Activated gamma-delta T cell treated with Interleukin-2 at 50 U/mL for 16 hours (primary cell): Measurements from ENCODE around the gene ACTR10.

Experiments
- DNase-seq: peaks from one replicate; pipeline ENCODE4 v3.0.0-alpha.2; 2020

ACTR10 gene

GRCh38 chr14:58282925-58283593 is 83.1 kb downstream of the ACTR10 start:
- DNase-seq, result no peak

GRCh38 chr14:58283730-58284129 is 83.8 kb downstream of the ACTR10 start:
- DNase-seq, result no peak

- no peak for DNase-seq
These were observed 85.2 kb downstream of the ACTR10 start for GRCh38 chr14:58285132-58285531.
